Muscle of leg (tissue), 11 donors: ENCODE data around the gene KCNMA1. TPM values are rescaled to one million over a fixed set of nuclear protein-coding genes. Genes with fewer than 3 reads are reported as not detected.

Source experiments
- DNase-seq: peaks from one replicate; pipeline ENCODE4 v3.0.0; 2013
- H3K27ac ChIP-seq: one replicate; pipeline ENCODE4 v1.5.1; 2013; ENCODE audit warnings: mild to moderate bottlenecking, low read length, control low read depth
- H3K27me3 ChIP-seq: one replicate; pipeline ENCODE4 v1.6.1; 2013; ENCODE audit warnings: low read length; ENCODE audit not compliant: control insufficient read depth, insufficient read depth
- H3K36me3 ChIP-seq: one replicate; pipeline ENCODE4 v1.6.1; 2013; ENCODE audit warnings: low read length; ENCODE audit not compliant: control insufficient read depth, insufficient read depth
- H3K4me1 ChIP-seq: one replicate; pipeline ENCODE4 v1.6.1; 2013; ENCODE audit warnings: low read length; ENCODE audit not compliant: control insufficient read depth, insufficient read depth
- H3K4me3 ChIP-seq: one replicate; pipeline ENCODE4 v1.5.1; 2013; ENCODE audit warnings: low read length, control low read depth
- H3K9me3 ChIP-seq: replicated peaks from 2 replicates; pipeline ENCODE4 v1.6.1; 2013; ENCODE audit warnings: low read depth, low read length; ENCODE audit not compliant: control insufficient read depth
- WGBS: methylation state at CpG from one replicate; pipeline ENCODE4 v1.1.5; 2013; ENCODE audit warnings: missing lambda C conversion rate; ENCODE audit not compliant: insufficient coverage; 5-methylcytosine and 5-hydroxymethylcytosine counted together
- polyA plus RNA-seq, 8 donors: library from polyadenylated mRNA; unstranded; fragments of 120-200 nt; gene quantifications; one replicate each; pipeline versions ENCODE4 v1.2.1 to v1.2.3, GENCODE V29; 2013; ENCODE audit warnings: inconsistent platforms in 1 of 8, low replicate concordance in 1 of 8; ENCODE audit not compliant: insufficient read length in 8 of 8, insufficient read depth in 1 of 8
- total RNA-seq: library from RNA; stranded (reverse); fragments of 120-200 nt; gene quantifications from one replicate; pipeline ENCODE4 v1.2.4, GENCODE V29; 2013

Gene KCNMA1
- total and polyA plus RNA-seq, 9 donors, result 12.7 to 23.3 (median 18.2) TPM

DNA sequence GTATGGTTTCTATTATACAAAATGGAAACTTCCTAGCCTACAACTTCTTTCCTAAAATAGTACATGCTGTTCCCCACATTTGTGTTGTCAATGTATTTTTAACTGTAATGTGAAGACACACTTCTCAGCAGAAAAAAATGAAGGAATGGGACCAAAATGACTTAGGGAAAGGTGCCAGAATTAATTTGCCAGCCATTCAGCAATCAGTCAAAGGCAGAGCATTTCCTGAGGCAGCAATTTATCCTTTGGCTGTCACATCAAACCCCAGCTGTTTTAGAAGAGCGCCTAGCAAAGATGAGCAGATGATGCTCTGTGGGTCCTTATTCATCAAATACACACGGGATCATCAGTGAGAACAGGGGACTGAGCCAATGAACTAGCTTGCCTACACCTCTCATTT is 592.5 kb downstream of the KCNMA1 start:
- no peaks in the 10 kb centered on the region for H3K36me3 ChIP-seq
- peaks cover 2% of the 10 kb centered on the region for H3K4me1 ChIP-seq
- no peak for DNase-seq
- H3K27ac ChIP-seq, result no peak overlapping the region
- H3K9me3 ChIP-seq, result no peaks in the 10 kb centered on the region
- H3K4me3 ChIP-seq, result no peak overlapping the region
- 53% methylated on average over 2 of the region's 2 CpGs for WGBS
- H3K27me3 ChIP-seq, result no peaks in the 10 kb centered on the region

DNA sequence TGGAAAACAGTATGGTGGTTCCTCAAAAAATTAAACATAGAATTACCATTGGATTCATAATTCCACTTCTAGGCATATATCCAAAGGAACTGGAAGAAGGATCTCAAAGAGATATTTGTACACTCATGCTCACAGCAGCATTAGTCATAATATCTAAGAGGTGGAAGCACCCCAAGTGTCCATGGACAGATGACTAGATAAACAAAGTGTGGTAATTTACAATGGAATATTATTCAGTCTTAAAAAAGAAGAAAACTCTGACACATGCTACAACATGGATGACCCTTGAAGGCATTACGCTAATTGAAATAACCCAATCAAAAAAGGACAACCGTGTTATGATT is 594.2 kb downstream of the KCNMA1 start:
- DNase-seq, result no peak
- no CpG with 5 or more reads among the region's 2 CpGs for WGBS
- Histone ChIP-seq H3K4me3 (no peak overlapping the region), H3K4me1 (peaks cover 2% of the 10 kb centered on the region), H3K36me3 (no peaks in the 10 kb centered on the region), H3K27me3 (no peaks in the 10 kb centered on the region), H3K9me3 (no peaks in the 10 kb centered on the region), H3K27ac (no peak overlapping the region)

DNA sequence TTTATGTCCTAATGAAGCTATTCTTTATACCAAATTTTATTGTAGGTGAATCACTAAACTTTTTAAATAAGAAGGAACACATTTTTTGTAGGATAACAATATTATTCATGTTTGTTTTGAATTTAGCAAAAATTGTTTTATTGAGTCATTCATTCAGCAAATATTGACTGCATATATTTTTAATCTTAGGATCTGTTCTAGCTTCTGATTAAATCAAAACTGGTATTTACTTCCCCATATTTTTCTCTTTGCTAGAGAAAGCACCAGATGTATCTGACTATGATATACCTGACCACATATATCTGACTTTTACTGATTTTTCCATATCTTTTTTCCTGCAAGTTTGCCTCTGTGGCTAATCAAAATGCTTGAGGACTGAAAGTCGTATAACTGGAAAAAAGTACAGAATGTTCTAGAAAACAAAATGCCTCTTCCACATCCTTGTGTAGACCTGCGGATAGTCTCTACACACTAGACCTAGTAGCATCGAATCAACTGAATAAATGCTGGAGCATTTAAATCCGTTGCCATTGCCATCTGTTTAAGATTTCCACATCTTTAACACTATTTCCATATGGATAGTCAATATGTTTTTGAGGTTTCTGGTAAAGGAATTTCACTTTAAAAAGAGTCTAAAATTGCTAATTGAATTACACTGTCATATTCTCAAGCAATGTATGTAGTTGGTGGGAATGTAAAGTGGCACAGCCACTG is 594.7 kb downstream of the KCNMA1 start:
- DNase-seq, result peak; percentile 47
- 100% methylated on average over 2 of the region's 4 CpGs for WGBS
- Histone ChIP-seq H3K27me3 (no peaks in the 10 kb centered on the region), H3K36me3 (no peaks in the 10 kb centered on the region), H3K4me1 (peaks cover 2% of the 10 kb centered on the region), H3K4me3 (no peak overlapping the region), H3K9me3 (no peaks in the 10 kb centered on the region), H3K27ac (no peak overlapping the region)

DNA sequence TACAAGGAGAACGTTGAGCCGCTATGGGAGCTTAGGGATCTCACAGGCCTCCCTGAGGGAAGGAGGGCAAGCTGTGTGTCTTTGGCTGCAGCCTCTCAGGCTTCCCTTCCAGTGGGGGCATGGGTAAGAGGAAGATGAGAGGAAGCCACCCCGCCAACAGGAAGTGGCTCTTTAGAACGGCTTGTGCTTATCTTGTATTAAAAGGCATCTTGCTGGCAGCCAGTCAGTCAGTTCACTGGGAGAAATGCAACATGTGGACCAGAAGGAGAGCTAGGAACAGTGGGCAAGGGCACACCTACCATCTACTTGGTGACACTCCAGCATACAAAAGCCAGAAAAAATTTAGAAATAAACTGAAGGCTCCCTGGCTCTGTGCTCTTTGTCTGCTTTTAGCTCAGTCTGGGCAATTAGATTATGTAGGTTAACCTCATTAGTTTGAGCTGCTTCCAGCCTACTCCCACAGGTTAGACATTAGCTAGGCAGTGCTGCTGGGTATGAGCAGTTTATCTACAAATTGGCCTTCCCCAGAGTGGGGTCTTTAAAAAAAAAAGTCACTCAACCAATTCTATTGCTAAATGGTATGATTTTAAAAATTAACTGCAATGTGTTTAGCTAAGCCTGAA is 595.9 kb downstream of the KCNMA1 start:
- H3K4me3 ChIP-seq, result no peak overlapping the region
- H3K27me3 ChIP-seq, result no peaks in the 10 kb centered on the region
- WGBS, result 94% methylated on average over 2 of the region's 4 CpGs
- no peak overlapping the region for H3K27ac ChIP-seq
- H3K9me3 ChIP-seq, result no peaks in the 10 kb centered on the region
- DNase-seq, result no peak
- H3K36me3 ChIP-seq, result no peaks in the 10 kb centered on the region
- H3K4me1 ChIP-seq, result peaks cover 2% of the 10 kb centered on the region

DNA sequence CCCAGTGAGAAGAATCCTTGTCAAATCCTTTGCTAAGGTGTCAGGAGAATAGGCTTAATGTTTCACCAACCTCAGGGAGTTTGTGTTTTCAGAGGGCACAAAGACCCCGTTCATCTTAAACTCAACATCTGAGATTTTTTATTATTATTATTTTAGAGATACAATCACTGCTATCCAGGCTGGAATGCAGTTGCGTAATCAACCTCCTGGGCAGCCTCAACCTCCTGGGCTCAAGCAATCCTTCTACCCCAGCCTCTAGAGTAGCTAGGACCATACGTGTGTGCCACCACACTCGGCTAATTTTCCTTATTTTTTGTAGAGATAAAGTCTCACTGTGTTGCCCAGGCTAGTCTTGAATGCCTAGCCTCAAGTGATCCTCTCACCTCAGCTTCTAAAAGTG is 599.2 kb downstream of the KCNMA1 start:
- no peak for DNase-seq
- Histone ChIP-seq H3K4me1 (peaks cover 8% of the 10 kb centered on the region), H3K4me3 (no peak overlapping the region), H3K27me3 (no peaks in the 10 kb centered on the region), H3K36me3 (no peaks in the 10 kb centered on the region), H3K9me3 (no peaks in the 10 kb centered on the region), H3K27ac (no peak overlapping the region)
- no CpG with 5 or more reads among the region's 4 CpGs for WGBS

DNA sequence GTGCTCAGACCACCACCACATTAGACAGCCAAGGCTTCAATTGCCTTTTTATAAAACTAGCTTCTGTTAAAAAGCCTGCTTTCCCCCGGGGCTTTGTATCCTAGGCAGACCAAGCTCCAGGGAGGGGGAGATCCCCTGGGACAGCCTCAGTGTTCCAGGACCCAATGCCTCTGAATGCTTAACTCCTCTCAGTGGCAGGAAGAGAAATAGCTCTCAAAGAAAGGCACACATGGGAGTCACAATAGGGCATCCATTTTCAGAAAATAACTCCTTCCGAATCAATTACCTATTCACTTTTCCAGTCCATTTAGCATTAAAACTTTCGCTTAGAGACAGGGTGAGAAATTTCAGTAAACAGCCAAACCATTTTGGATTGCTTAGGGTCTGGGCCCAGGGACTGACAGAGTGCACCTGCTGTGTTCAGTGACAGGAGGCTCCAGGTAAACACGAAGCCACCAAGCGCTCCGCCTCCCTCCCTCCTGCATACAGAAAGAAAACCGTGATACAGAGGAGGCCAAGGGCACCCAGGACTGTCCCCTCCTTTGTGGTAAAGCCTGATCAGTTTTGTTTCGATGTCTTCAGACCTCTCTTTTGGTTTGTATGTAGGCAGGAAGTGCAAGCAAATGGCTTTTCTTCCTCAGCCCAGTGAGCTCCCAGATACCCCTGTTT is 599.7 kb downstream of the KCNMA1 start:
- 60% methylated on average over 1 of the region's 8 CpGs for WGBS
- H3K9me3 ChIP-seq, result no peaks in the 10 kb centered on the region
- no peaks in the 10 kb centered on the region for H3K36me3 ChIP-seq
- no peak overlapping the region for H3K27ac ChIP-seq
- H3K4me1 ChIP-seq, result peaks cover 9% of the 10 kb centered on the region
- H3K4me3 ChIP-seq, result no peak overlapping the region
- no peak for DNase-seq
- no peaks in the 10 kb centered on the region for H3K27me3 ChIP-seq

DNA sequence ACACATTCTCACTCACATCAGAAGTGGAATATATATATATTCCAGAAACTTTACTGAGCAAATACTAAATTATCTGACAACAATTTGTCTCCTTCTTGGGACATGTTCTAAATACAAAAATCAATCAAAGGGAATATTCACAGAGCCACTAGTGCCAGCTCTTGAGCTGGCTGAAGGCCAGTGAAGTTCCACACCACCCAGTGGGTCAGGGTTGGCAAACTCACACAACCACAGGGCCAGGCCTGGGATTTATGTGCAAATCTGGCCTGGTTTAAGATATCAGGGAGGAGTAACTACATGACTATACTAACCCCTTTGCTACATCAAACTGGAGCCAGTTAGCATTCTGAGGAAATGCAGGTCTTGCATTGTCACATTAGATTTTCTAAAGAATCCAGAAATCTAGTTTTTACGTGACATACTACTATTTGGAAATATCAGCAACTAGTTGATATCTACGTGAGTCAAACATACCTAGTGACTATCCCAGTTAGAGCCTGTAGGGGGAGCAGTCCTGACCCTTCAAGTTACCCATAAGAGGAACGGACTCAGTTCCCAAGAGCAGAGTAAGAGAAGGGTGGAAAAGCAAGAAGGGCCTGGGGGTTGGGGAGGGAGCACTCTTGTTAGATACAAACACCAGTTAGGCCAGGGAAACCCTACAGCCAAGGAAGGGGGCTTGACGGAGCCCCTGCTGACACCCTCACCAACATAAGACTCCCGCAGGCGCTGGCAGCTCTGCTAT is 600.4 kb downstream of the KCNMA1 start:
- Histone ChIP-seq H3K36me3 (no peaks in the 10 kb centered on the region), H3K27ac (no peak overlapping the region), H3K9me3 (no peaks in the 10 kb centered on the region), H3K27me3 (no peaks in the 10 kb centered on the region), H3K4me3 (no peak overlapping the region), H3K4me1 (peaks cover 10% of the 10 kb centered on the region)
- DNase-seq, result no peak
- WGBS, result 81% methylated on average over 3 of the region's 6 CpGs

DNA sequence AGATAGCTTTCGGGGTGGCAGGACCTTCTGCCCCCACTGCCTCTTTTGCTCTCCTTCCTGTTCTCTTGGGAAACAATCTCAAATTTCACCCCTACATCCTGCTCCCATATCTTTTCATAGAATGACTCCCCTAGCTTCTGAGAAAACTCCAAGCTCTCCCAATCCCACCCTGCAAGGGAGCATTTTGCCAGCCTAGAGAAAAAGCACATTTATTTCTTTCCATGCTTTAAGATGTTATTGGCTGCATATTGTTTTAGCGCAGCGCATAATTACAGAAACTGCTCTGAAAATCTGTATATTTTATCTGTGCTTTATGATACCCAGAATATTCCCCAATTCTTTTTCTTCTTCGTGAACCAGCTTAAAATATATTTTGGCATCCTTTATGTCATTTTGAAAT is 601.3 kb downstream of the KCNMA1 start:
- DNase-seq, result no peak
- H3K9me3 ChIP-seq, result no peaks in the 10 kb centered on the region
- no peak overlapping the region for H3K27ac ChIP-seq
- no peaks in the 10 kb centered on the region for H3K27me3 ChIP-seq
- WGBS, result 78% methylated on average over 1 of the region's 4 CpGs
- H3K4me3 ChIP-seq, result no peak overlapping the region
- H3K4me1 ChIP-seq, result peaks cover 10% of the 10 kb centered on the region
- no peaks in the 10 kb centered on the region for H3K36me3 ChIP-seq

DNA sequence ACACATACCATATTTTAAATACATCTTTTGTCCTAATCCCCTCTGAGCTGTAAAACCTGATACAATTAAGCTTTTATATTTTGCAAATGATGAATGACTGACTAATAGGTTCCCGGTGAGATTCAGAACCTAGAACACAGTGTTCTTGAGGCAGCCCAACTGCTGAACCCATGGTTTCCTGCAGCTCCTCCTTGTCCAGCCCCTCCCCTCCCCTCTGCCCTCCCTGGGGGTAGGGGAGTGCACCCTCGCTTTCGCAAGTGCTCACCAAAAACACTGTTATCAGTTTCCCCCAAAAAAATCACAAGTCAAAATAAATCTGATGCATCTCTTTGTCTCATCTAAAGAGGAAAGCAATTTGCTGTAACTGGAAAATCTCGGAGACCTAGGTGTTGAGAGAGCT is 602.8 kb downstream of the KCNMA1 start:
- Histone ChIP-seq H3K9me3 (no peaks in the 10 kb centered on the region), H3K4me3 (no peak overlapping the region), H3K27ac (peak overlapping the region; percentile 25), H3K27me3 (no peaks in the 10 kb centered on the region), H3K36me3 (no peaks in the 10 kb centered on the region), H3K4me1 (peaks cover 10% of the 10 kb centered on the region)
- no peak for DNase-seq
- WGBS, result 100% methylated on average over 1 of the region's 4 CpGs

DNA sequence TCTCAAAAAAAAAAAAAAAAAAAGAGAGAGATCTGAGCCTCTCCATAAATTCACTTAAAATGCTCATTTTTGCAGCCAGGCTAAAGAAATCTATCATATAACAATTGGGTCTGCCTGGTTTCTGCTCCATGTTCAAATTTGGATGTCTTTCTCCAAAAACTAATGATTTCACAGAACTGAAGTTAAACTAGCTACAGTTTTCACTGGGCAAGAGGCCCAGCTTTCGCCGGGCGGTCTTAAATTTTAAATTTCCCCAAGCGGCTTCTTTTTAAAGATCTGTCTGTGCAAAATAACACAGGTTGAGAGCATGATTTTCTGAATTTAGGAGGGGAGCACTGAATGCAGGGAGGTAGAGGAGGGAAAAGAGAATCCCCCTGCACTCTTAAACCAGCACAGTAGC is 603.4 kb downstream of the KCNMA1 start:
- Histone ChIP-seq H3K9me3 (no peaks in the 10 kb centered on the region), H3K4me1 (peaks cover 10% of the 10 kb centered on the region), H3K27me3 (no peaks in the 10 kb centered on the region), H3K27ac (peak overlapping the region; percentile 25), H3K36me3 (no peaks in the 10 kb centered on the region), H3K4me3 (no peak overlapping the region)
- DNase-seq, result peak; percentile 92
- WGBS, result 41% methylated on average over 4 of the region's 4 CpGs
